Endothelial cell (in vitro differentiated cells): ENCODE data around the gene MLST8. TPM values are rescaled to one million over a fixed set of nuclear protein-coding genes. Genes with fewer than 3 reads are reported as not detected.

Experiments used
- DNase-seq: peaks from one replicate; pipeline ENCODE4 v3.0.0; 2021; ENCODE audit warnings: low spot score
- H3K27ac Mint-ChIP-seq: one replicate; pipeline ENCODE4 v1.8.0; 2021; ENCODE audit warnings: mixed read lengths, inconsistent platforms; ENCODE audit not compliant: unreplicated experiment
- H3K27me3 Mint-ChIP-seq: one replicate; pipeline ENCODE4 v1.8.0; 2021; ENCODE audit warnings: mild to moderate bottlenecking, moderate library complexity, mixed read lengths, inconsistent platforms; ENCODE audit not compliant: unreplicated experiment
- H3K36me3 Mint-ChIP-seq: one replicate; pipeline ENCODE4 v1.8.0; 2021; ENCODE audit warnings: mild to moderate bottlenecking, low read depth, mixed read lengths, inconsistent platforms; ENCODE audit not compliant: unreplicated experiment
- H3K4me1 Mint-ChIP-seq: one replicate; pipeline ENCODE4 v1.8.0; 2021; ENCODE audit warnings: mild to moderate bottlenecking, mixed read lengths, inconsistent platforms; ENCODE audit not compliant: unreplicated experiment
- H3K4me3 Mint-ChIP-seq: one replicate; pipeline ENCODE4 v1.8.0; 2021; ENCODE audit warnings: mild to moderate bottlenecking, mixed read lengths, inconsistent platforms; ENCODE audit not compliant: unreplicated experiment
- H3K9me3 Mint-ChIP-seq: one replicate; pipeline ENCODE4 v1.8.0; 2021; ENCODE audit warnings: mixed read lengths, inconsistent platforms; ENCODE audit not compliant: unreplicated experiment
- CTCF ChIP-seq: fragments of 200-600 bp; sonication (generic); IDR thresholded peaks from one replicate; pipeline ENCODE4 v1.5.0; 2021; ENCODE audit warnings: antibody characterized with exemption; ENCODE audit not compliant: unreplicated experiment
- total RNA-seq: library from RNA; stranded (reverse); fragmentation: NEBNext Ultra II Directional; extraction: Animal tissue kit (Norgen Biotek cat#: 25700); gene quantifications from one replicate; pipeline ENCODE4 v1.2.1, GENCODE V29; 2021; ENCODE audit not compliant: unreplicated experiment

Gene MLST8
- total RNA-seq, 1 donor from 2014 or later, result 35.4 TPM

DNA sequence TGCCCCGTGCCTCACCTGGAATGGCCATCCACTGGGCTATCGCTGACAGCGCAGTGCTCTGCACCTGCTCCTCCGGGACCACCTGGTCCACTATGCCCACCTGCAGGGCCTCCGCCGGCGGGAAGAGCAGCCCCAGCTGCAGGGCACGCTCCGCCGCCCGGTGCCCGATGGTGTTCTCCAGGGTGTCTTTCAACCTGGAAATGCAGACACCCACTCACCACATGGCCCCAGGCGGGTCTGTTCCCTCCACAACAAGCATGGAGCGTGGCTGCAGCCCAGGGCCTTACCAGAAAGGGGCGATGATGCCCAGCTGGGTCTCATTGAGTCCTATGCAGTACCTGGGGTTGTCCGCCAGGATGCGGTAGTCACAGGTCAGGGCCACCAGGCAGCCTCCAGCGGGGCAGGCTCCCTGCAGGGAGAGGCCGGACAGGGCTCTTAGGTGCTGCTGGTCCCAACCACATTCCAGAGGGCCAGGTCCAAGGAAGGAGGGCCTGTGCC, 37.8 kb downstream of the MLST8 start:
- TF ChIP-seq CTCF, result no peak
- Mint-ChIP-seq H3K36me3 (peaks cover 10% of the 10 kb centered on the region), H3K4me3 (no peak overlapping the region), H3K27me3 (peaks cover 4% of the 10 kb centered on the region), H3K9me3 (no peaks in the 10 kb centered on the region), H3K4me1 (no peaks in the 10 kb centered on the region), H3K27ac (no peak overlapping the region)
- no peak for DNase-seq

DNA sequence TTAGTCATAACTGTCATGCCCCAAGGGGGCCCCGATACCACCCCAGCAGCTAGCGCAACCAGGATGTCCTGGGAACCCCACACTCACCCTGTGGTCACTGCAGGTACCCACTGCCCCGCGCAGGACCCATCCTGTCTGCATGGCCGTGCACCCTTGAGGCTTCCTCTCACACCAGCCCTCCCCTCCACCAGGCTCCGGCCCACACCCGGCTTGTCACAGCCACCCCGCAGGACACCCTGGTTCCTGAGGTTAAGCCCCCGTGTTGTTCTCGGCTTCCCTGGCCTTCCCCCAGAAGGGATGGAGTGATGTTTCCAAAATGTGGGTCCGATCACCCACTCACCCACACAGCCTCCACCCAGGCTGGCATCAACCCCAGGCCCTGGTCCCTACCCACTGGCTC, 38.5 kb downstream of the MLST8 start:
- no peak for TF ChIP-seq CTCF
- H3K27me3 Mint-ChIP-seq, result peaks cover 3% of the 10 kb centered on the region
- no peak for DNase-seq
- H3K36me3 Mint-ChIP-seq, result peaks cover 10% of the 10 kb centered on the region
- no peaks in the 10 kb centered on the region for H3K9me3 Mint-ChIP-seq
- H3K27ac Mint-ChIP-seq, result no peak overlapping the region
- H3K4me1 Mint-ChIP-seq, result no peaks in the 10 kb centered on the region
- H3K4me3 Mint-ChIP-seq, result no peak overlapping the region

- H3K4me1 Mint-ChIP-seq, result no peaks in the 10 kb centered on the region
- H3K4me3 Mint-ChIP-seq, result no peak overlapping the region
- TF ChIP-seq CTCF, result no peak
- no peak overlapping the region for H3K27ac Mint-ChIP-seq
- peaks cover 10% of the 10 kb centered on the region for H3K36me3 Mint-ChIP-seq
- H3K27me3 Mint-ChIP-seq, result peaks cover 3% of the 10 kb centered on the region
- H3K9me3 Mint-ChIP-seq, result no peaks in the 10 kb centered on the region
- DNase-seq, result no peak
Measured at GRCh38 chr16:2244301-2244700, 39.0 kb downstream of the MLST8 start.

- H3K9me3 Mint-ChIP-seq, result no peaks in the 10 kb centered on the region
Measured at GRCh38 chr16:2244926-2245795, 39.9 kb downstream of the MLST8 start.

More at GRCh38 chr16:2244926-2245795, 39.9 kb downstream of the MLST8 start:
- Mint-ChIP-seq H3K4me3 (no peak overlapping the region), H3K27me3 (peaks cover 3% of the 10 kb centered on the region), H3K4me1 (no peaks in the 10 kb centered on the region), H3K27ac (no peak overlapping the region), H3K36me3 (peaks cover 10% of the 10 kb centered on the region)
- TF ChIP-seq CTCF, result no peak
- DNase-seq, result no peak
